OCI-LY3 (cell line): ENCODE results near the gene GABRG3.

Source experiments
- H2AFZ ChIP-seq: fragments of 200-600, 300-600 bp; shearing (Covaris generic); 2 replicates; pipeline ENCODE4 v1.6.0; 2014; ENCODE audit warnings: antibody characterized with exemption, low read depth, low read length
- H3K27ac ChIP-seq: fragments of 200-600, 300-600 bp; sonication (generic); 2 replicates; pipeline ENCODE4 v1.5.1; 2014; ENCODE audit warnings: mild to moderate bottlenecking, low read length, moderate library complexity, mixed read lengths
- H3K27me3 ChIP-seq: fragments of 200-600, 300-600 bp; sonication (generic); 2 replicates; pipeline ENCODE4 v1.6.1; 2014; ENCODE audit warnings: low read depth, low read length, mixed read lengths
- H3K36me3 ChIP-seq: fragments of 200-600, 300-600 bp; sonication (generic); replicated peaks from 2 replicates; pipeline ENCODE3; 2014; ENCODE audit warnings: low read depth, low read length, mixed read lengths
- H3K4me1 ChIP-seq: fragments of 300-600, 200-600 bp; sonication (generic); 2 replicates; pipeline ENCODE4 v1.6.1; 2014; ENCODE audit warnings: low read length, mixed read lengths
- H3K4me2 ChIP-seq: fragments of 200-600, 300-600 bp; sonication (generic); 2 replicates; pipeline ENCODE4 v1.6.1; 2014; ENCODE audit warnings: low read length, mixed read lengths
- H3K4me3 ChIP-seq: fragments of 300-600, 200-600 bp; sonication (generic); 2 replicates; pipeline ENCODE4 v1.5.1; 2014; ENCODE audit warnings: antibody characterized with exemption, mild to moderate bottlenecking, low read length, moderate library complexity
- H3K79me2 ChIP-seq: fragments of 300-600, 200-600 bp; shearing (Covaris generic); 2 replicates; pipeline ENCODE4 v1.6.1; 2014; ENCODE audit warnings: mild to moderate bottlenecking, low read length, mixed read lengths
- H3K9ac ChIP-seq: fragments of 300-600, 200-600 bp; shearing (Covaris generic); 2 replicates; pipeline ENCODE4 v1.6.0; 2014; ENCODE audit warnings: mild to moderate bottlenecking, low read length, moderate library complexity
- H3K9me3 ChIP-seq: fragments of 200-600, 300-600 bp; shearing (Covaris generic); 2 replicates; pipeline ENCODE4 v1.6.1; 2014; ENCODE audit warnings: low read length, mixed read lengths; ENCODE audit not compliant: insufficient read depth
- H4K20me1 ChIP-seq: fragments of 200-600, 300-600 bp; sonication (generic); 2 replicates; pipeline ENCODE4 v1.6.1; 2016; ENCODE audit warnings: low read length, mixed read lengths; ENCODE audit not compliant: insufficient read depth
- CTCF ChIP-seq: fragments of 200-600, 300-600 bp; sonication (generic); IDR thresholded peaks from 2 replicates; pipeline ENCODE4 v1.5.1; 2014; ENCODE audit warnings: antibody characterized with exemption, low read length, low read depth
- EZH2phosphoT487 ChIP-seq: fragments of 200-600 bp; shearing (Covaris generic); IDR thresholded peaks from 2 replicates; pipeline ENCODE4 v1.6.1; 2018; ENCODE audit warnings: antibody characterized with exemption, mixed run types, low read depth

GABRG3 gene

GRCh38 chr15:27328608-27329007 lies 357.6 kb downstream of the GABRG3 start:
- no peak overlapping the region for H3K4me2 ChIP-seq
- no peaks in the 10 kb centered on the region for H3K79me2 ChIP-seq
- no peak overlapping the region for H2AFZ ChIP-seq
- no peaks in the 10 kb centered on the region for H3K9me3 ChIP-seq
- TF ChIP-seq CTCF = no peak
- TF ChIP-seq EZH2phosphoT487 = no peak
- H3K4me1 ChIP-seq = no peaks in the 10 kb centered on the region
- no peak overlapping the region for H3K27ac ChIP-seq
- no peak overlapping the region for H3K4me3 ChIP-seq
- H3K9ac ChIP-seq = no peak overlapping the region
- H4K20me1 ChIP-seq = no peaks in the 10 kb centered on the region
- H3K27me3 ChIP-seq = no peaks in the 10 kb centered on the region
- H3K36me3 ChIP-seq = no peaks in the 10 kb centered on the region

- H3K9ac ChIP-seq = no peak overlapping the region
Measured at GRCh38 chr15:27330326-27330725, 359.3 kb downstream of the GABRG3 start.

GRCh38 chr15:27336676-27337075 lies 365.7 kb downstream of the GABRG3 start:
- TF ChIP-seq EZH2phosphoT487 = no peak
- no peak for TF ChIP-seq CTCF
- Histone ChIP-seq H3K36me3 (no peaks in the 10 kb centered on the region), H3K9me3 (no peaks in the 10 kb centered on the region), H3K9ac (no peak overlapping the region), H2AFZ (no peak overlapping the region), H3K27me3 (no peaks in the 10 kb centered on the region), H3K4me2 (no peak overlapping the region), H4K20me1 (no peaks in the 10 kb centered on the region), H3K4me3 (no peak overlapping the region), H3K79me2 (no peaks in the 10 kb centered on the region), H3K27ac (no peak overlapping the region), H3K4me1 (no peaks in the 10 kb centered on the region)

More at GRCh38 chr15:27330326-27330725, 359.3 kb downstream of the GABRG3 start:
- no peaks in the 10 kb centered on the region for H4K20me1 ChIP-seq
- H2AFZ ChIP-seq = no peak overlapping the region
- H3K4me2 ChIP-seq = no peak overlapping the region
- no peaks in the 10 kb centered on the region for H3K36me3 ChIP-seq
- no peaks in the 10 kb centered on the region for H3K27me3 ChIP-seq
- no peak overlapping the region for H3K27ac ChIP-seq
- H3K4me1 ChIP-seq = no peaks in the 10 kb centered on the region
- no peak overlapping the region for H3K4me3 ChIP-seq
- H3K9me3 ChIP-seq = no peaks in the 10 kb centered on the region
- no peaks in the 10 kb centered on the region for H3K79me2 ChIP-seq
- TF ChIP-seq CTCF (no peak), EZH2phosphoT487 (no peak)

GRCh38 chr15:27339138-27339537 lies 368.2 kb downstream of the GABRG3 start:
- H3K36me3 ChIP-seq = no peaks in the 10 kb centered on the region
- TF ChIP-seq EZH2phosphoT487 (no peak), CTCF (no peak)

More at GRCh38 chr15:27339138-27339537, 368.2 kb downstream of the GABRG3 start:
- Histone ChIP-seq H3K27me3 (no peaks in the 10 kb centered on the region), H3K4me1 (no peaks in the 10 kb centered on the region), H4K20me1 (no peaks in the 10 kb centered on the region), H3K9ac (no peak overlapping the region), H3K9me3 (no peaks in the 10 kb centered on the region), H3K4me3 (no peak overlapping the region), H3K79me2 (no peaks in the 10 kb centered on the region), H3K4me2 (no peak overlapping the region), H3K27ac (no peak overlapping the region), H2AFZ (no peak overlapping the region)
